HCT116 (cell line): ENCODE data around the gene HCAR3. TPM values are rescaled to one million over a fixed set of nuclear protein-coding genes. Genes with fewer than 3 reads are reported as not detected.
"Not testable (repeated sequence)": the region's sequence is repeated elsewhere in the genome, so short reads cannot be mapped to it uniquely, and the experiment has no call there.

Source experiments
- ATAC-seq: fragments of 200-7000 bp; cut with Tn5 transposase; 2 replicates; pipeline ENCODE4 v1.9.1; 2020; ENCODE audit warnings: mild to moderate bottlenecking, moderate library complexity
- BruUV-seq: library from RNA; stranded (reverse); fragments of 400-500 nt; replicated peaks from 2 replicates; lab custom pipeline; 2021; lab: Mats Ljungman, UMichigan
- CTCF ChIA-PET: fragments of 300-600 bp; sonication (Branson Sonifier 250); formaldehyde crosslinking; loops from one replicate; lab custom pipeline; 2021; ENCODE audit warnings: antibody characterized with exemption; lab: Charles Lee
- POLR2A ChIA-PET: fragments of 300-600, 350-600 bp; sonication (Branson Sonifier 250); formaldehyde crosslinking; loops from one replicate; lab custom pipeline; 2021; ENCODE audit warnings: antibody characterized with exemption; lab: Charles Lee
- RAD21 ChIA-PET, 2 experiments: fragments of 300-600 bp; sonication (Branson Sonifier 250); formaldehyde crosslinking; loops; one replicate each; lab custom pipeline; 2023; ENCODE audit warnings: low total read pairs in 2 of 2; ENCODE audit not compliant: uncharacterized antibody in 2 of 2, unreplicated experiment in 2 of 2, low non-redundant PET in 1 of 2; lab: Charles Lee
- DNase-seq: peaks from one replicate; pipeline ENCODE4 v3.0.0-alpha.2; 2010; ENCODE audit warnings: low read depth, low spot score
- H2AFZ ChIP-seq: fragments of 200-600 bp; shearing (Covaris generic), sonication (generic); 2 replicates; pipeline ENCODE4 v1.6.1; 2017; ENCODE audit warnings: low read depth, mixed run types, mixed read lengths, antibody characterized with exemption, low read length; ENCODE audit not compliant: poor library complexity, severe bottlenecking
- H3K27ac ChIP-seq: 2 replicates; pipeline ENCODE4 v1.5.1; 2012; ENCODE audit warnings: low read depth, low read length
- H3K27me3 ChIP-seq: fragments of 200-600 bp; sonication (generic); 2 replicates; pipeline ENCODE4 v1.6.1; 2016; ENCODE audit warnings: mixed run types, low read length, mixed read lengths; ENCODE audit not compliant: insufficient read depth
- H3K36me3 ChIP-seq, 2 experiments: fragments of 200-500 bp in 1 of 2; fragments of 200-600 bp in 1 of 2; sonication (Bioruptor generic) in 1 of 2; sonication (generic) in 1 of 2; 2 replicates each; pipeline versions ENCODE4 v1.5.1 to v1.6.1; 2014 to 2016; ENCODE audit warnings: low read length in 2 of 2, inconsistent platforms in 1 of 2, mixed read lengths in 1 of 2, mixed run types in 1 of 2; ENCODE audit not compliant: insufficient read depth in 2 of 2, control insufficient read depth in 1 of 2
- H3K4me1 ChIP-seq, 2 experiments: fragments of 200-600 bp in 1 of 2; sonication (generic) in 1 of 2; 2 replicates each; pipeline versions ENCODE4 v1.5.1 to v1.6.1; 2012 to 2017; ENCODE audit warnings: low read length in 2 of 2, inconsistent platforms in 1 of 2, mild to moderate bottlenecking in 1 of 2, mixed read lengths in 1 of 2, mixed run types in 1 of 2, moderate library complexity in 1 of 2; ENCODE audit not compliant: insufficient read depth in 2 of 2, control insufficient read depth in 1 of 2
- H3K4me2 ChIP-seq: fragments of 200-600 bp; sonication (generic); 2 replicates; pipeline ENCODE4 v1.6.1; 2017; ENCODE audit warnings: mixed run types, low read length, mixed read lengths
- H3K4me3 ChIP-seq, 2 experiments: fragments of 200-600 bp in 1 of 2; sonication (generic) in 1 of 2; replicated peaks in 1 of 2; 2 replicates each; pipeline ENCODE4 v1.5.1; 2011 to 2016; ENCODE audit warnings: low read length in 2 of 2, control low read depth in 1 of 2, low read depth in 1 of 2, mild to moderate bottlenecking in 1 of 2, mixed read lengths in 1 of 2, mixed run types in 1 of 2
- H3K79me2 ChIP-seq: fragments of 200-600 bp; sonication (generic); 2 replicates; pipeline ENCODE4 v1.6.1; 2017; ENCODE audit warnings: mild to moderate bottlenecking, mixed run types, low read length, moderate library complexity, mixed read lengths; ENCODE audit not compliant: insufficient read depth
- H3K9ac ChIP-seq: fragments of 200-600 bp; sonication (generic); 2 replicates; pipeline ENCODE4 v1.6.1; 2016; ENCODE audit warnings: low read length, mixed read lengths
- H3K9me2 ChIP-seq: fragments of 200-600 bp; sonication (generic), shearing (Covaris generic); 2 replicates; pipeline ENCODE4 v1.6.1; 2017; ENCODE audit warnings: mixed run types, mild to moderate bottlenecking, moderate library complexity; ENCODE audit not compliant: insufficient read depth
- H3K9me3 ChIP-seq, 2 experiments: fragments of 200-500 bp in 1 of 2; fragments of 200-600 bp in 1 of 2; sonication (Bioruptor generic) in 1 of 2; sonication (generic) in 1 of 2; 2 replicates each; pipeline ENCODE4 v1.6.1; 2014 to 2017; ENCODE audit warnings: low read length in 2 of 2, mixed read lengths in 2 of 2, inconsistent platforms in 1 of 2, low read depth in 1 of 2, mild to moderate bottlenecking in 1 of 2, mixed run types in 1 of 2, moderate library complexity in 1 of 2; ENCODE audit not compliant: control insufficient read depth in 1 of 2, insufficient read depth in 1 of 2
- H4K20me1 ChIP-seq: fragments of 200-600 bp; sonication (generic), shearing (Covaris generic); 2 replicates; pipeline ENCODE4 v1.6.1; 2017; ENCODE audit warnings: mixed run types, mild to moderate bottlenecking, moderate library complexity; ENCODE audit not compliant: insufficient read depth
- intact Hi-C: fragments of 100-400 bp; cut with micrococcal nuclease; formaldehyde crosslinking; loops from 2 replicates; pipeline ENCODE4 v1.10.0; 2022
- total RNA-seq: library from RNA; stranded (reverse); gene quantifications from one replicate; pipeline ENCODE4 v1.2.1, GENCODE V29; 2021; ENCODE audit not compliant: unreplicated experiment

Gene HCAR3
- total RNA-seq, 1 experiment from 2014 or later: not detected

DNA sequence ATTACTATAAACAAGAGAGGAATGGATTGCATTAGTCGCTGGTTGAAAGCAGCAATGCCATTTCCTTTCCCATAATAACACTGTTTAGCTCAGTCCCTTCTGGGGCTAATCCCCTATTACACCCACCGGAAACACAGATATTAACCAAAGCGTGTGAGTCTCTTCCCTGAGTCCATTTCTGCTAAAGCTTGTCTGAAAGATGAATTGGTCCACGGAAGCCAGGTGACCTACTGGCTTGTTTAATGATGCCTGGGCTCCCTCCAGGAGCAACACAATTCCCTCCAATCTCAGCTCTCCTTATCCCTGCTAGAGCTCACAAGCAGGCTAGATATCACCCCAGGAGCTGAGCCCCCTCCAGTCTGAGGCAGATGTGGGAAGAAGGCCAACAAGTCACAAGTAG is 15.1 kb downstream of the HCAR3 start:
- H4K20me1 ChIP-seq, H3K4me1 ChIP-seq, H3K79me2 ChIP-seq, H3K4me3 ChIP-seq, H3K4me2 ChIP-seq, BruUV-seq, ATAC-seq, intact Hi-C loops, H3K9me2 ChIP-seq, RAD21 ChIA-PET, CTCF ChIA-PET, POLR2A ChIA-PET, H3K27me3 ChIP-seq, H3K27ac ChIP-seq, DNase-seq, H3K9ac ChIP-seq, H3K36me3 ChIP-seq, H2AFZ ChIP-seq, H3K9me3 ChIP-seq: not testable (repeated sequence)

DNA sequence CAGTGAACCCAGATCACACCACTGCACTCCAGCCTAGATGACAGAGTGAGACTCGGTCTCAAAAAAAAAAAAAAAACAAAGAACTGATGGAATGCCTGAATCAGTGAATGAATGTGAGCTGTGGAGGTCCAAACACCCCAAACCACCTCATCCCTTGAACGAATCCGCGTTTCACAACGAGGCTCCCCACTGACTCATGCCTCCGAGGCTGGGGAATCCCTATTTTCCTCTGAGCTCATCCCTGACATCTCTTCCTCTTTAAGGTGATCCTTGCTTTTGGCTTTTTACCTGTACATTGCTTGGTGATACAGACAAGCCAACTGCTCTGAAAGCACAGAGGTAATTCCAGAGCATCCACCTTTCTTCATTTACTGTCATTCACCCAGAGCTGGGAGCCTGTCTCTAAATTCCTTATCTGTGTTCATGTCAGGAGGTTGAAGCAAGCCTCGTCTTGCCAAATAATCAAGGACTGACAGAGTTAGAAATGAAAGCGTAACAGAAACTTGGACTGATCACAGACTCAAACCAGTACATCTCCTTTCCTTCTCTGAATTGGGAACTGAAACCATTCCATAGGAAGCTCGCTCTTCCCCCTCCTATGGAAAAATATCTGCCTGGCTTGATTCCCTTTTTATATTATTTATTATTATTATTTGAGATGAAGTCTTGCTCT is 16.4 kb downstream of the HCAR3 start:
- H3K79me2 ChIP-seq, H2AFZ ChIP-seq, H3K36me3 ChIP-seq, H4K20me1 ChIP-seq, H3K4me2 ChIP-seq, H3K4me3 ChIP-seq, POLR2A ChIA-PET, CTCF ChIA-PET, H3K27ac ChIP-seq, DNase-seq, H3K9me2 ChIP-seq, RAD21 ChIA-PET, H3K4me1 ChIP-seq, intact Hi-C loops, H3K9me3 ChIP-seq, ATAC-seq, BruUV-seq, H3K27me3 ChIP-seq, H3K9ac ChIP-seq: not testable (repeated sequence)

DNA sequence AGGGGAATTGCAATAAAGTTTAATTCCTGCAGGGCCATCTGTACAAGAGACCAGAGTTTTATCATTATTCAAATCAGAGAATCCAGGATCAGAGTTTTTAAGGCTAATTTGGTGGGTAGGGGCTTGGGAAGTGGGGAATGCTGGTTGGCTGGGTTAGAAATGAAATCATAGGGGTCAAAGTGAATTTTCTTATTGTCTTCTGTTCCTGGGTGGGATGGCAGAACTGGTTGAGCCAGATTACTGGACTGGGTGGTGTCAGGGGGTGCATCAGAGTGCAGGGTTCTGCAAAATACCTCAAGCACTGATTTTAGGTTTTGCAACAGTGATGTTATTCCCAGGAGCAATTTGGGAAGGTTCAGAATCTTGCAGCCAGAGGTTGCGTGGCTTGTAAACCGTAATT is 19.7 kb downstream of the HCAR3 start:
- H3K4me3 ChIP-seq, H3K36me3 ChIP-seq, DNase-seq, H3K4me2 ChIP-seq, H4K20me1 ChIP-seq, H3K9me2 ChIP-seq, H3K27me3 ChIP-seq, POLR2A ChIA-PET, intact Hi-C loops, H2AFZ ChIP-seq, H3K9me3 ChIP-seq, ATAC-seq, RAD21 ChIA-PET, H3K27ac ChIP-seq, H3K79me2 ChIP-seq, H3K4me1 ChIP-seq, H3K9ac ChIP-seq, BruUV-seq, CTCF ChIA-PET: not testable (repeated sequence)
